ENCODE measurements around the gene ZNF445.
"Not testable (repeated sequence)": the region's sequence is repeated elsewhere in the genome, so short reads cannot be mapped to it uniquely, and the experiment has no call there.

Gene ZNF445

GRCh38 chr3:44499149-44499898 lies 21.9 kb upstream of the ZNF445 start:
- Mint-ChIP-seq H3K9me3 (peaks cover 51% of the 10 kb centered on the region), H3K27ac (no peak overlapping the region), H3K4me3 (no peak overlapping the region), H3K36me3 (ENCODE audit: low read depth) (peaks cover 89% of the 10 kb centered on the region), H3K4me1 (ENCODE audit: low read depth) (no peaks in the 10 kb centered on the region), H3K27me3 (no peaks in the 10 kb centered on the region)

GRCh38 chr3:44495636-44496415 lies 18.4 kb upstream of the ZNF445 start:
- Mint-ChIP-seq H3K4me1 (ENCODE audit: low read depth) (no peaks in the 10 kb centered on the region), H3K4me3 (no peak overlapping the region), H3K36me3 (ENCODE audit: low read depth) (peaks cover 89% of the 10 kb centered on the region), H3K27me3 (no peaks in the 10 kb centered on the region), H3K9me3 (peaks cover 43% of the 10 kb centered on the region), H3K27ac (no peak overlapping the region)

GRCh38 chr3:44492496-44492895 lies 15.0 kb upstream of the ZNF445 start:
- Mint-ChIP-seq H3K27me3 (no peaks in the 10 kb centered on the region), H3K4me3 (no peak overlapping the region), H3K4me1 (ENCODE audit: low read depth) (no peaks in the 10 kb centered on the region), H3K9me3 (peaks cover 33% of the 10 kb centered on the region), H3K27ac (no peak overlapping the region), H3K36me3 (ENCODE audit: low read depth) (peaks cover 66% of the 10 kb centered on the region)

GRCh38 chr3:44482721-44483120 lies 5.3 kb upstream of the ZNF445 start:
- Mint-ChIP-seq H3K4me3 (no peak overlapping the region), H3K4me1 (ENCODE audit: low read depth) (peaks cover 6% of the 10 kb centered on the region), H3K27ac (no peak overlapping the region), H3K27me3 (no peaks in the 10 kb centered on the region), H3K36me3 (ENCODE audit: low read depth) (peaks cover 6% of the 10 kb centered on the region), H3K9me3 (peaks cover 12% of the 10 kb centered on the region)

- H3K4me1 Mint-ChIP-seq (ENCODE audit: low read depth), result peaks cover 21% of the 10 kb centered on the region
- H3K27me3 Mint-ChIP-seq, result no peaks in the 10 kb centered on the region
- H3K36me3 Mint-ChIP-seq (ENCODE audit: low read depth), result no peaks in the 10 kb centered on the region
- no peak overlapping the region for H3K27ac Mint-ChIP-seq
- H3K4me3 Mint-ChIP-seq, result peak overlapping the region; percentile 17
- H3K9me3 Mint-ChIP-seq, result no peaks in the 10 kb centered on the region
Observed at GRCh38 chr3:44478606-44479094, 1.2 kb upstream of the ZNF445 start.

GRCh38 chr3:44478055-44478468 lies 592 bp upstream of the ZNF445 start:
- no peaks in the 10 kb centered on the region for H3K9me3 Mint-ChIP-seq
- H3K4me3 Mint-ChIP-seq, result peak overlapping the region; percentile 84
- no peak overlapping the region for H3K27ac Mint-ChIP-seq
- no peaks in the 10 kb centered on the region for H3K36me3 Mint-ChIP-seq (ENCODE audit: low read depth)
- peaks cover 23% of the 10 kb centered on the region for H3K4me1 Mint-ChIP-seq (ENCODE audit: low read depth)
- no peaks in the 10 kb centered on the region for H3K27me3 Mint-ChIP-seq

GRCh38 chr3:44476963-44477311 lies 533 bp downstream of the ZNF445 start:
- Mint-ChIP-seq H3K4me1 (ENCODE audit: low read depth) (peaks cover 25% of the 10 kb centered on the region), H3K36me3 (ENCODE audit: low read depth) (peaks cover under 1% of the 10 kb centered on the region), H3K27ac (peak overlapping the region; percentile 72), H3K9me3 (no peaks in the 10 kb centered on the region), H3K4me3 (peak overlapping the region; percentile 83), H3K27me3 (no peaks in the 10 kb centered on the region)

- peaks cover 6% of the 10 kb centered on the region for H3K36me3 Mint-ChIP-seq (ENCODE audit: low read depth)
- H3K27ac Mint-ChIP-seq, result peak overlapping the region; percentile 66
- H3K9me3 Mint-ChIP-seq, result no peaks in the 10 kb centered on the region
- peaks cover 31% of the 10 kb centered on the region for H3K4me1 Mint-ChIP-seq (ENCODE audit: low read depth)
- H3K4me3 Mint-ChIP-seq, result peak overlapping the region; percentile 83
- H3K27me3 Mint-ChIP-seq, result no peaks in the 10 kb centered on the region
Observed at GRCh38 chr3:44476181-44476611, 1.3 kb downstream of the ZNF445 start.

- Mint-ChIP-seq H3K36me3 (ENCODE audit: low read depth) (peaks cover 18% of the 10 kb centered on the region), H3K4me1 (ENCODE audit: low read depth) (peaks cover 31% of the 10 kb centered on the region)
- not testable (repeated sequence) for H3K4me3 Mint-ChIP-seq, H3K9me3 Mint-ChIP-seq, H3K27me3 Mint-ChIP-seq, H3K27ac Mint-ChIP-seq
Observed at GRCh38 chr3:44474886-44475285, 2.6 kb downstream of the ZNF445 start.

GRCh38 chr3:44470430-44470829 lies 7.0 kb downstream of the ZNF445 start:
- Mint-ChIP-seq H3K4me3 (no peak overlapping the region), H3K9me3 (no peaks in the 10 kb centered on the region), H3K4me1 (ENCODE audit: low read depth) (peaks cover 22% of the 10 kb centered on the region), H3K27ac (no peak overlapping the region), H3K27me3 (no peaks in the 10 kb centered on the region), H3K36me3 (ENCODE audit: low read depth) (peaks cover 29% of the 10 kb centered on the region)

- H3K4me1 Mint-ChIP-seq (ENCODE audit: low read depth), result peaks cover 22% of the 10 kb centered on the region
- H3K4me3 Mint-ChIP-seq, result no peak overlapping the region
- peaks cover 34% of the 10 kb centered on the region for H3K36me3 Mint-ChIP-seq (ENCODE audit: low read depth)
- H3K9me3 Mint-ChIP-seq, result no peaks in the 10 kb centered on the region
- H3K27me3 Mint-ChIP-seq, result no peaks in the 10 kb centered on the region
- H3K27ac Mint-ChIP-seq, result no peak overlapping the region
Observed at GRCh38 chr3:44469914-44470313, 7.6 kb downstream of the ZNF445 start.

GRCh38 chr3:44468572-44469520 lies 8.6 kb downstream of the ZNF445 start:
- Mint-ChIP-seq H3K4me1 (ENCODE audit: low read depth) (peaks cover 20% of the 10 kb centered on the region), H3K27me3 (no peaks in the 10 kb centered on the region), H3K36me3 (ENCODE audit: low read depth) (peaks cover 39% of the 10 kb centered on the region), H3K27ac (no peak overlapping the region), H3K9me3 (no peaks in the 10 kb centered on the region), H3K4me3 (no peak overlapping the region)

- H3K4me3 Mint-ChIP-seq, H3K27ac Mint-ChIP-seq, H3K9me3 Mint-ChIP-seq, H3K27me3 Mint-ChIP-seq: not testable (repeated sequence)
- H3K4me1 Mint-ChIP-seq (ENCODE audit: low read depth), result peaks cover 16% of the 10 kb centered on the region
- peaks cover 46% of the 10 kb centered on the region for H3K36me3 Mint-ChIP-seq (ENCODE audit: low read depth)
Observed at GRCh38 chr3:44468099-44468537, 9.4 kb downstream of the ZNF445 start.

- no peak overlapping the region for H3K4me3 Mint-ChIP-seq
- H3K27ac Mint-ChIP-seq, result no peak overlapping the region
- H3K36me3 Mint-ChIP-seq (ENCODE audit: low read depth), result peaks cover 53% of the 10 kb centered on the region
- no peaks in the 10 kb centered on the region for H3K27me3 Mint-ChIP-seq
- H3K9me3 Mint-ChIP-seq, result no peaks in the 10 kb centered on the region
- peaks cover 16% of the 10 kb centered on the region for H3K4me1 Mint-ChIP-seq (ENCODE audit: low read depth)
Observed at GRCh38 chr3:44467241-44467640, 10.2 kb downstream of the ZNF445 start.
